Upper lobe of right lung (tissue), 1 donor: ENCODE data around the gene SYTL2. TPM values are rescaled to one million over a fixed set of nuclear protein-coding genes. Genes with fewer than 3 reads are reported as not detected.

Experiments
- ATAC-seq: fragments of 200-7000 bp; cut with Tn5 transposase; one replicate; pipeline ENCODE4 v1.9.1; 2020; ENCODE audit warnings: mild to moderate bottlenecking, moderate library complexity
- DNase-seq: peaks from one replicate; pipeline ENCODE4 v3.0.0-alpha.2; 2020
- H3K27ac ChIP-seq: fragments of 200-600 bp; one replicate; pipeline ENCODE4 v1.8.0; 2022
- H3K27me3 ChIP-seq: fragments of 200-600 bp; one replicate; pipeline ENCODE4 v1.8.0; 2022; ENCODE audit warnings: mild to moderate bottlenecking
- H3K36me3 ChIP-seq: fragments of 200-600 bp; one replicate; pipeline ENCODE4 v1.8.0; 2022
- H3K4me1 ChIP-seq: fragments of 200-600 bp; one replicate; pipeline ENCODE4 v1.8.0; 2022
- H3K4me3 ChIP-seq: fragments of 200-600 bp; one replicate; pipeline ENCODE4 v1.8.0; 2022; ENCODE audit warnings: mild to moderate bottlenecking
- H3K9me3 ChIP-seq: fragments of 200-600 bp; one replicate; pipeline ENCODE4 v1.8.0; 2022
- CTCF ChIP-seq: fragments of 200-600 bp; IDR thresholded peaks from one replicate; pipeline ENCODE4 v1.8.0; 2022; ENCODE audit warnings: antibody characterized with exemption
- intact Hi-C: fragments of 100-400 bp; cut with DNase I; formaldehyde crosslinking; loops from one replicate; pipeline ENCODE4 v1.11.0; 2022
- total RNA-seq: library from RNA; stranded (reverse); fragmentation: NEBNext Ultra II Directional; extraction: Animal tissue kit (Norgen Biotek cat#: 25700); gene quantifications from one replicate; pipeline ENCODE4 v1.2.1, GENCODE V29; 2021
- donor health status: DM: no; HTN: yes; CAD: no; lungs with severe emphysema.

SYTL2 gene
- total RNA-seq, 1 donor from 2014 or later, result 36.5 TPM

- Histone ChIP-seq H3K4me3 (no peak overlapping the region), H3K27ac (no peak overlapping the region), H3K9me3 (no peaks in the 10 kb centered on the region), H3K36me3 (peaks cover 7% of the 10 kb centered on the region), H3K27me3 (no peaks in the 10 kb centered on the region), H3K4me1 (no peaks in the 10 kb centered on the region)
- intact Hi-C loops, result no loop called here
- ATAC-seq (no peak), DNase-seq (no peak)
- TF ChIP-seq CTCF, result no peak
These were observed 78.0 kb downstream of the SYTL2 start for GRCh38 chr11:85732965-85733364.

GRCh38 chr11:85726381-85726780 lies 84.6 kb downstream of the SYTL2 start:
- H3K4me3 ChIP-seq, result no peak overlapping the region
- intact Hi-C loops, result no loop called here
- TF ChIP-seq CTCF, result no peak
- H3K36me3 ChIP-seq, result peaks cover 4% of the 10 kb centered on the region
- H3K27ac ChIP-seq, result no peak overlapping the region
- ATAC-seq (no peak), DNase-seq (no peak)
- H3K4me1 ChIP-seq, result no peaks in the 10 kb centered on the region
- no peaks in the 10 kb centered on the region for H3K9me3 ChIP-seq
- H3K27me3 ChIP-seq, result no peaks in the 10 kb centered on the region

GRCh38 chr11:85725510-85726258 lies 85.3 kb downstream of the SYTL2 start:
- no peak for DNase-seq
- H3K9me3 ChIP-seq, result no peaks in the 10 kb centered on the region

GRCh38 chr11:85724748-85725465 lies 86.0 kb downstream of the SYTL2 start:
- no peaks in the 10 kb centered on the region for H3K4me1 ChIP-seq
- no peaks in the 10 kb centered on the region for H3K9me3 ChIP-seq
- no peak for DNase-seq
- TF ChIP-seq CTCF, result no peak
- no peak overlapping the region for H3K4me3 ChIP-seq
- peaks cover 4% of the 10 kb centered on the region for H3K36me3 ChIP-seq
- ATAC-seq, result no peak
- no peak overlapping the region for H3K27ac ChIP-seq
- no peaks in the 10 kb centered on the region for H3K27me3 ChIP-seq
- intact Hi-C loops, result no loop called here

More at GRCh38 chr11:85725510-85726258, 85.3 kb downstream of the SYTL2 start:
- ATAC-seq, result no peak
- no peaks in the 10 kb centered on the region for H3K27me3 ChIP-seq
- H3K4me1 ChIP-seq, result no peaks in the 10 kb centered on the region
- no peak for TF ChIP-seq CTCF
- no peak overlapping the region for H3K4me3 ChIP-seq
- intact Hi-C loops, result no loop called here
- peaks cover 4% of the 10 kb centered on the region for H3K36me3 ChIP-seq
- no peak overlapping the region for H3K27ac ChIP-seq

- intact Hi-C loops, result no loop called here
- Histone ChIP-seq H3K4me3 (no peak overlapping the region), H3K27me3 (no peaks in the 10 kb centered on the region), H3K27ac (no peak overlapping the region), H3K4me1 (no peaks in the 10 kb centered on the region), H3K36me3 (peaks cover 4% of the 10 kb centered on the region), H3K9me3 (no peaks in the 10 kb centered on the region)
- no peak for DNase-seq
- no peak for ATAC-seq
- TF ChIP-seq CTCF, result no peak
These were observed 87.9 kb downstream of the SYTL2 start for GRCh38 chr11:85723088-85723487.
